NCI-H345 treated with DMSO at 0.1 percent for 48 hours (cell line): ENCODE measurements around the gene PPP3R1.

Source experiments
- DNase-seq: peaks from one replicate; lab custom pipeline; 2025; ENCODE audit not compliant: unreplicated experiment; lab: John Stamatoyannopoulos, UW

Gene PPP3R1

GRCh38 chr2:68236103-68236734 lies 16.1 kb downstream of the PPP3R1 start:
- no peak for DNase-seq

- no peak for DNase-seq
These were observed 17.2 kb downstream of the PPP3R1 start for GRCh38 chr2:68235090-68235489.

GRCh38 chr2:68234405-68234804 lies 17.9 kb downstream of the PPP3R1 start:
- DNase-seq = no peak

- no peak for DNase-seq
These were observed 21.3 kb downstream of the PPP3R1 start for GRCh38 chr2:68231061-68231372.

- DNase-seq = no peak
These were observed 21.9 kb downstream of the PPP3R1 start for GRCh38 chr2:68230241-68231060.

GRCh38 chr2:68226794-68227193 lies 25.5 kb downstream of the PPP3R1 start:
- DNase-seq = no peak

GRCh38 chr2:68225119-68225632 lies 27.2 kb downstream of the PPP3R1 start:
- DNase-seq = no peak

GRCh38 chr2:68223419-68223818 lies 28.9 kb downstream of the PPP3R1 start:
- DNase-seq = no peak

- no peak for DNase-seq
These were observed 30.0 kb downstream of the PPP3R1 start for GRCh38 chr2:68222287-68222686.

GRCh38 chr2:68218343-68218901 lies 33.9 kb downstream of the PPP3R1 start:
- DNase-seq = no peak

- no peak for DNase-seq
These were observed 34.6 kb downstream of the PPP3R1 start for GRCh38 chr2:68217729-68218128.

- no peak for DNase-seq
These were observed 35.6 kb downstream of the PPP3R1 start for GRCh38 chr2:68216454-68217310.

- DNase-seq = no peak
These were observed 38.0 kb downstream of the PPP3R1 start for GRCh38 chr2:68214381-68214780.

- DNase-seq = no peak
These were observed 45.5 kb downstream of the PPP3R1 start for GRCh38 chr2:68206793-68207192.

GRCh38 chr2:68203587-68203986 lies 48.7 kb downstream of the PPP3R1 start:
- DNase-seq = no peak

- DNase-seq = no peak
These were observed 52.1 kb downstream of the PPP3R1 start for GRCh38 chr2:68200157-68200787.

GRCh38 chr2:68196120-68196716 lies 56.1 kb downstream of the PPP3R1 start:
- DNase-seq = no peak

GRCh38 chr2:68195096-68195495 lies 57.2 kb downstream of the PPP3R1 start:
- no peak for DNase-seq

GRCh38 chr2:68193787-68194372 lies 58.5 kb downstream of the PPP3R1 start:
- no peak for DNase-seq

- no peak for DNase-seq
These were observed 59.2 kb downstream of the PPP3R1 start for GRCh38 chr2:68193144-68193543.
